SK-N-MC (cell line): Measurements from ENCODE around the gene PRKN.

Experiments
- DNase-seq: peaks from one replicate; pipeline ENCODE4 v3.0.0-alpha.2; 2011; ENCODE audit warnings: low read depth, low spot score
- H3K27ac ChIP-seq: fragments of 200-600 bp; sonication (generic); 2 replicates; pipeline ENCODE4 v1.5.1; 2016; ENCODE audit warnings: mixed run types
- H3K36me3 ChIP-seq: fragments of 200-600 bp; sonication (generic); 2 replicates; pipeline ENCODE4 v1.6.1; 2017; ENCODE audit warnings: antibody characterized with exemption, low read length, mixed read lengths; ENCODE audit not compliant: insufficient read depth
- H3K4me3 ChIP-seq: fragments of 200-600 bp; sonication (generic); 2 replicates; pipeline ENCODE4 v1.5.1; 2016
- H3K9ac ChIP-seq: fragments of 200-600 bp; sonication (generic); 2 replicates; pipeline ENCODE4 v1.8.0; 2017; ENCODE audit warnings: mixed run types, mixed read lengths; ENCODE audit not compliant: insufficient read length
- H3K9me3 ChIP-seq: fragments of 200-600 bp; sonication (generic); 2 replicates; pipeline ENCODE4 v1.6.1; 2017; ENCODE audit warnings: low read depth, mild to moderate bottlenecking, antibody characterized with exemption, low read length, moderate library complexity, mixed read lengths
- EZH2 ChIP-seq: fragments of 200-600 bp; sonication (generic); IDR thresholded peaks from one replicate; pipeline ENCODE4 v1.6.1; 2017; ENCODE audit warnings: antibody characterized with exemption
- FOXP2 ChIP-seq: optimal IDR thresholded peaks from 2 replicates; pipeline ENCODE3; 2011; ENCODE audit warnings: mild to moderate bottlenecking, moderate library complexity; ENCODE audit not compliant: insufficient read depth; ENCODE audit errors: extremely low read length, control extremely low read depth
- POLR2AphosphoS5 ChIP-seq: IDR thresholded peaks from 2 replicates; pipeline ENCODE4 v1.6.1; 2012; ENCODE audit warnings: mild to moderate bottlenecking, low read depth, low read length, borderline replicate concordance

The PRKN gene

GRCh38 chr6:161963634-161964234 lies 763.8 kb downstream of the PRKN start:
- no peak for DNase-seq
- Histone ChIP-seq H3K4me3 (no peak overlapping the region), H3K9ac (no peak overlapping the region), H3K9me3 (no peaks in the 10 kb centered on the region), H3K36me3 (no peaks in the 10 kb centered on the region), H3K27ac (no peak overlapping the region)
- TF ChIP-seq FOXP2 (no peak), POLR2AphosphoS5 (no peak), EZH2 (no peak)

GRCh38 chr6:161963181-161963580 lies 764.4 kb downstream of the PRKN start:
- no peaks in the 10 kb centered on the region for H3K36me3 ChIP-seq
- no peaks in the 10 kb centered on the region for H3K9me3 ChIP-seq
- no peak for TF ChIP-seq POLR2AphosphoS5
- TF ChIP-seq FOXP2: no peak
- no peak for DNase-seq
- H3K9ac ChIP-seq: no peak overlapping the region
- no peak overlapping the region for H3K4me3 ChIP-seq
- no peak overlapping the region for H3K27ac ChIP-seq

GRCh38 chr6:161961796-161962195 lies 765.8 kb downstream of the PRKN start:
- no peaks in the 10 kb centered on the region for H3K9me3 ChIP-seq
- H3K4me3 ChIP-seq: no peak overlapping the region
- H3K36me3 ChIP-seq: no peaks in the 10 kb centered on the region
- H3K9ac ChIP-seq: no peak overlapping the region
- DNase-seq: no peak
- TF ChIP-seq EZH2 (no peak), POLR2AphosphoS5 (no peak), FOXP2 (no peak)
- no peak overlapping the region for H3K27ac ChIP-seq

- Histone ChIP-seq H3K36me3 (no peaks in the 10 kb centered on the region), H3K9me3 (no peaks in the 10 kb centered on the region), H3K9ac (no peak overlapping the region), H3K4me3 (no peak overlapping the region), H3K27ac (no peak overlapping the region)
- TF ChIP-seq FOXP2: no peak
- TF ChIP-seq EZH2: no peak
- TF ChIP-seq POLR2AphosphoS5: no peak
- no peak for DNase-seq
Observed at GRCh38 chr6:161961046-161961445, 766.5 kb downstream of the PRKN start.

GRCh38 chr6:161959072-161959471 lies 768.5 kb downstream of the PRKN start:
- no peak overlapping the region for H3K9ac ChIP-seq
- H3K27ac ChIP-seq: no peak overlapping the region
- no peak for DNase-seq
- no peak overlapping the region for H3K4me3 ChIP-seq
- no peaks in the 10 kb centered on the region for H3K36me3 ChIP-seq
- TF ChIP-seq FOXP2 (no peak), POLR2AphosphoS5 (no peak), EZH2 (no peak)
- no peaks in the 10 kb centered on the region for H3K9me3 ChIP-seq

- Histone ChIP-seq H3K9me3 (no peaks in the 10 kb centered on the region), H3K36me3 (no peaks in the 10 kb centered on the region), H3K27ac (no peak overlapping the region), H3K4me3 (no peak overlapping the region), H3K9ac (no peak overlapping the region)
- no peak for DNase-seq
- TF ChIP-seq FOXP2 (no peak), EZH2 (no peak), POLR2AphosphoS5 (no peak)
Observed at GRCh38 chr6:161956082-161956481, 771.5 kb downstream of the PRKN start.

- H3K27ac ChIP-seq: no peak overlapping the region
- no peaks in the 10 kb centered on the region for H3K36me3 ChIP-seq
- no peak overlapping the region for H3K9ac ChIP-seq
- TF ChIP-seq EZH2 (no peak), FOXP2 (no peak), POLR2AphosphoS5 (no peak)
- H3K4me3 ChIP-seq: no peak overlapping the region
- DNase-seq: no peak
- H3K9me3 ChIP-seq: no peaks in the 10 kb centered on the region
Observed at GRCh38 chr6:161954699-161955276, 772.8 kb downstream of the PRKN start.

GRCh38 chr6:161954077-161954476 lies 773.5 kb downstream of the PRKN start:
- no peak overlapping the region for H3K4me3 ChIP-seq
- H3K36me3 ChIP-seq: no peaks in the 10 kb centered on the region
- no peak overlapping the region for H3K27ac ChIP-seq
- H3K9ac ChIP-seq: no peak overlapping the region
- no peak for DNase-seq
- H3K9me3 ChIP-seq: no peaks in the 10 kb centered on the region
- no peak for TF ChIP-seq FOXP2
- TF ChIP-seq EZH2: no peak
- TF ChIP-seq POLR2AphosphoS5: no peak

GRCh38 chr6:161951126-161951525 lies 776.4 kb downstream of the PRKN start:
- TF ChIP-seq EZH2 (no peak), POLR2AphosphoS5 (no peak), FOXP2 (no peak)
- Histone ChIP-seq H3K4me3 (no peak overlapping the region), H3K36me3 (no peaks in the 10 kb centered on the region), H3K9me3 (no peaks in the 10 kb centered on the region), H3K9ac (no peak overlapping the region), H3K27ac (no peak overlapping the region)
- DNase-seq: no peak

- H3K9me3 ChIP-seq: no peaks in the 10 kb centered on the region
- H3K9ac ChIP-seq: no peak overlapping the region
- no peak overlapping the region for H3K27ac ChIP-seq
Observed at GRCh38 chr6:161949531-161949930, 778.0 kb downstream of the PRKN start.

More at GRCh38 chr6:161949531-161949930, 778.0 kb downstream of the PRKN start:
- Histone ChIP-seq H3K4me3 (no peak overlapping the region), H3K36me3 (no peaks in the 10 kb centered on the region)
- DNase-seq: no peak
- TF ChIP-seq EZH2 (no peak), POLR2AphosphoS5 (no peak), FOXP2 (no peak)
